Naive thymus-derived CD4-positive, alpha-beta T cell (primary cell): ENCODE results near the gene NTHL1. TPM values are rescaled to one million over a fixed set of nuclear protein-coding genes. Genes with fewer than 3 reads are reported as not detected.

Experiments used
- ATAC-seq: fragments of 150-1000 bp; cut with Tn5 transposase; 2 replicates; pipeline ENCODE4 v1.10.0; 2021; ENCODE audit warnings: mild to moderate bottlenecking, moderate library complexity
- CTCF ChIA-PET: fragments of 350-600 bp; sonication (Branson Sonifier 250); formaldehyde crosslinking; loops from one replicate; lab custom pipeline; 2021; ENCODE audit warnings: antibody characterized with exemption; lab: Charles Lee
- POLR2A ChIA-PET: fragments of 350-600 bp; sonication (Branson Sonifier 250); formaldehyde crosslinking; loops from one replicate; lab custom pipeline; 2021; ENCODE audit warnings: antibody characterized with exemption, inconsistent platforms; lab: Charles Lee
- DNase-seq, 9 donors: peaks; one replicate each; pipeline versions ENCODE4 v3.0.0 to v3.0.0-alpha.2; 2020 to 2022; ENCODE audit warnings: mixed read lengths in 1 of 9
- H3K27ac ChIP-seq: one replicate; pipeline ENCODE4 v1.7.0; 2013; ENCODE audit warnings: mild to moderate bottlenecking, low read depth, low read length, moderate library complexity
- H3K27me3 ChIP-seq, 2 donors: one replicate each; pipeline ENCODE4 v1.7.0; 2013; ENCODE audit warnings: low read length in 2 of 2, mild to moderate bottlenecking in 2 of 2, moderate library complexity in 2 of 2; ENCODE audit not compliant: control insufficient read depth in 2 of 2, insufficient read depth in 2 of 2
- H3K36me3 ChIP-seq, 3 experiments: 1 replicate in 2 of 3; 2 replicates in 1 of 3; pipeline ENCODE4 v1.7.0; 2013; ENCODE audit warnings: low read length in 3 of 3, mild to moderate bottlenecking in 3 of 3, moderate library complexity in 1 of 3; ENCODE audit not compliant: insufficient read depth in 3 of 3, control insufficient read depth in 2 of 3
- H3K4me1 ChIP-seq, 2 donors: one replicate each; pipeline ENCODE4 v1.7.0; 2013; ENCODE audit warnings: low read length in 2 of 2, mild to moderate bottlenecking in 2 of 2, moderate library complexity in 1 of 2; ENCODE audit not compliant: control insufficient read depth in 2 of 2, insufficient read depth in 2 of 2
- H3K4me3 ChIP-seq: 2 replicates; pipeline ENCODE4 v1.7.0; 2013; ENCODE audit warnings: mild to moderate bottlenecking, low read length
- H3K9me3 ChIP-seq, 3 experiments: 1 replicate in 2 of 3; 2 replicates in 1 of 3; pipeline ENCODE4 v1.7.0; 2013; ENCODE audit warnings: low read length in 3 of 3; ENCODE audit not compliant: control insufficient read depth in 2 of 3
- H3K27ac Mint-ChIP-seq, 9 donors: one replicate each; pipeline ENCODE4 v1.8.0; 2020 to 2022; ENCODE audit warnings: mixed read lengths in 9 of 9, mild to moderate bottlenecking in 8 of 9, moderate library complexity in 5 of 9, inconsistent platforms in 2 of 9
- H3K27me3 Mint-ChIP-seq, 5 donors: one replicate each; pipeline ENCODE4 v1.8.0; 2021 to 2022; ENCODE audit warnings: mixed read lengths in 5 of 5, mild to moderate bottlenecking in 1 of 5
- H3K36me3 Mint-ChIP-seq, 5 donors: one replicate each; pipeline ENCODE4 v1.8.0; 2020 to 2022; ENCODE audit warnings: mixed read lengths in 5 of 5, mild to moderate bottlenecking in 3 of 5, inconsistent platforms in 1 of 5
- H3K4me1 Mint-ChIP-seq, 7 donors: one replicate each; pipeline ENCODE4 v1.8.0; 2020 to 2022; ENCODE audit warnings: mixed read lengths in 7 of 7, mild to moderate bottlenecking in 3 of 7, inconsistent platforms in 1 of 7
- H3K4me3 Mint-ChIP-seq, 10 donors: one replicate each; pipeline ENCODE4 v1.8.0; 2020 to 2022; ENCODE audit warnings: mild to moderate bottlenecking in 10 of 10, mixed read lengths in 10 of 10, moderate library complexity in 6 of 10, inconsistent platforms in 2 of 10
- H3K9me3 Mint-ChIP-seq, 11 donors: one replicate each; pipeline ENCODE4 v1.8.0; 2020 to 2022; ENCODE audit warnings: mixed read lengths in 11 of 11, mild to moderate bottlenecking in 4 of 11, inconsistent platforms in 1 of 11, moderate library complexity in 1 of 11
- intact Hi-C, 2 donors: fragments of 100-400 bp; cut with micrococcal nuclease; formaldehyde crosslinking; loops; one replicate each; pipeline ENCODE4 v1.15.1; 2023
- polyA plus RNA-seq, 2 donors: library from polyadenylated mRNA; unstranded; fragments of 300-500 nt; fragmentation: Illumina TruSeq; gene quantifications; one replicate each; pipeline ENCODE4 v1.2.3, GENCODE V29; 2021
- total RNA-seq, 6 experiments: library from RNA in 5 of 6; stranded (reverse) in 5 of 6; gene quantifications; 1 replicate in 5 of 6; 2 replicates in 1 of 6; pipeline ENCODE4 v1.2.3 and lab custom pipeline; 2021 to 2026

Gene NTHL1
- total and polyA plus RNA-seq, 7 experiments from 2014 or later, result 4.4 to 27.0 (median 9.4) TPM

GRCh38 chr16:2092256-2092620 lies 44.6 kb upstream of the NTHL1 start:
- ATAC-seq (no peak), DNase-seq (no peak)
- H3K27ac ChIP-seq, result no peak overlapping the region
- peaks cover 0 to 85% (median 0%) of the 10 kb centered on the region in 3 experiments for H3K36me3 ChIP-seq
- ChIA-PET POLR2A (no interaction called here), CTCF (no interaction called here)
- H3K9me3 ChIP-seq, result no peaks in the 10 kb centered on the region
- Mint-ChIP-seq H3K4me3 (no peak overlapping the region), H3K4me1 (no peaks in the 10 kb centered on the region), H3K9me3 (no peaks in the 10 kb centered on the region), H3K27me3 (no peaks in the 10 kb centered on the region), H3K27ac (no peak overlapping the region), H3K36me3 (peaks cover 0 to 7% (median 0%) of the 10 kb centered on the region in 5 donors)
- H3K4me3 ChIP-seq, result no peak overlapping the region
- intact Hi-C loops, result no loop called here
- no peaks in the 10 kb centered on the region for H3K4me1 ChIP-seq
- no peaks in the 10 kb centered on the region for H3K27me3 ChIP-seq

- Histone ChIP-seq H3K27ac (no peak overlapping the region), H3K4me1 (no peaks in the 10 kb centered on the region), H3K36me3 (peaks cover 0 to 87% (median 0%) of the 10 kb centered on the region in 3 experiments), H3K4me3 (no peak overlapping the region), H3K27me3 (no peaks in the 10 kb centered on the region), H3K9me3 (no peaks in the 10 kb centered on the region)
- H3K36me3 Mint-ChIP-seq, result peaks cover 0 to 7% (median 0%) of the 10 kb centered on the region in 5 donors
- DNase-seq (no peak), ATAC-seq (peak; percentile 4)
- POLR2A ChIA-PET, result no interaction called here
- CTCF ChIA-PET, result no interaction called here
- H3K4me3 Mint-ChIP-seq, result no peak overlapping the region
- H3K9me3 Mint-ChIP-seq, result no peaks in the 10 kb centered on the region
- H3K27ac Mint-ChIP-seq, result no peak overlapping the region
- intact Hi-C loops, result no loop called here
- no peaks in the 10 kb centered on the region for H3K27me3 Mint-ChIP-seq
- H3K4me1 Mint-ChIP-seq, result no peaks in the 10 kb centered on the region
Measured at GRCh38 chr16:2091547-2092255, 44.1 kb upstream of the NTHL1 start.

DNA sequence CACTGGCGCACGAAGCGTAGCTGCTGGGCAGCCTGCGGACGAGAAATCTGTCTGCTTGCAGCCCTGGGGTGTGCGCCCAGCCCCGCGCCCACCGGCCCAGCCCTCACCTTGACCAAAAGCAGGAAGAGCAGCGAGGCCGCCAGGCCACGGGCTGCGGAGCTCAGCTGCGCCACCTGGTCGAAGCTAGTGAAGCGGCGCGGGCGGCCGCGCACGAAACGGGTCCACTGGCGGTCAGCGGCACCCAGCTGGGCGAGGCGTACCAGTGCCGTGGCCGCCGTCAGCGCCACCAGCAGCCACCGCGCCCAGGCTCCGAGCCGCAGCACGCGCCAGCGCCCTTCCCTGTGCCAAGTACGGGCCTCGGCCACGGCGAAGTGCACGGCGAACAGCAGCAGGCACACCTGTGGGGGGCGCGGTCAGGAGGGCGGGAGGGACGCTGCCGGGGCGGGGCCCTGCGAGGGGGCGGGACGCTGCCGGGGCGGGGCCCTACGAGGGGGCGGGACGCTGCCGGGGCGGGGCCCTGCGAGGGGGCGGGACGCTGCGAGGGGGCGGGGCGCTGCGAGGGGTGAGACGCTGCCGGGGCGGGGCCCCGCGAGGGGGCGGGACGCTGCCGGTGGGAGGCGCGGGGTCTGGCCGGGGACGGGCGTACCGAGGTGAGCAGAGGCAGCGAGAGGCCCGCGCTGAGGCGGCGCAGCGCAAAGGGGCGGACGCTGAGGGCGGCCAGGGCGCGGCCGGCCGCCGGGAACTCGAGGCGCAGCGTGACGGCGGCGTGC lies 43.3 kb upstream of the NTHL1 start:
- ChIA-PET CTCF (no interaction called here), POLR2A (interaction anchor here (0.8 kb wide), 1 partner anchor 64 kb away, joined by 3 read pairs; the partner anchor contains the start of gene TRAF7)
- peaks cover 0 to 91% (median 0%) of the 10 kb centered on the region in 3 experiments for H3K36me3 ChIP-seq
- no peak overlapping the region for H3K4me3 ChIP-seq
- no peaks in the 10 kb centered on the region for H3K9me3 ChIP-seq
- DNase-seq (peak in 2 of 9 donors; percentile 8 to 17), ATAC-seq (peak; percentile 60)
- H3K4me1 ChIP-seq, result no peaks in the 10 kb centered on the region
- no peak overlapping the region for H3K4me3 Mint-ChIP-seq
- H3K36me3 Mint-ChIP-seq, result peaks cover 0 to 6% (median 0%) of the 10 kb centered on the region in 5 donors
- intact Hi-C loops, result no loop called here
- H3K27me3 Mint-ChIP-seq, result no peaks in the 10 kb centered on the region
- H3K4me1 Mint-ChIP-seq, result no peaks in the 10 kb centered on the region
- H3K27me3 ChIP-seq, result no peaks in the 10 kb centered on the region
- H3K27ac Mint-ChIP-seq, result no peak overlapping the region
- no peaks in the 10 kb centered on the region for H3K9me3 Mint-ChIP-seq
- H3K27ac ChIP-seq, result no peak overlapping the region

DNA sequence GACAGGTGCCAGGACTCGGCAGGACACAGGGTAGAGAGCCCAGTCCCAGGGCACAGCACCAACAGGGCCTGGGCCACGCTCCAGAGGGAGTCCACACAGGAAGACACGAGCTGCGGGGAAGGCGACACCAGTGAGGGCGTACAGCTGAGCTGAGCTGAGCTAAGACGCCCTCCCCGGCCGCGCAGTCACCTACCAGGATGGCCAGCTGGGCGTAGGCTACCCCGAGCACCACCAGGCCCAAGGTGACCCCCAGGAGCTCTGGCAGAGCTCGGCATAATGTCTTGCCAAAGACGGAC lies 42.8 kb upstream of the NTHL1 start:
- ATAC-seq (no peak), DNase-seq (no peak)
- no peak overlapping the region for H3K27ac ChIP-seq
- Mint-ChIP-seq H3K27me3 (no peaks in the 10 kb centered on the region), H3K9me3 (no peaks in the 10 kb centered on the region), H3K4me3 (no peak overlapping the region), H3K4me1 (no peaks in the 10 kb centered on the region), H3K36me3 (peaks cover 0 to 3% (median 0%) of the 10 kb centered on the region in 5 donors), H3K27ac (no peak overlapping the region)
- CTCF ChIA-PET, result no interaction called here
- POLR2A ChIA-PET, result interaction anchor here (0.8 kb wide), 1 partner anchor 65 kb away, joined by 3 read pairs; the partner anchor contains the start of gene TRAF7
- intact Hi-C loops, result no loop called here
- H3K36me3 ChIP-seq, result peaks cover 0 to 91% (median 0%) of the 10 kb centered on the region in 3 experiments
- no peaks in the 10 kb centered on the region for H3K4me1 ChIP-seq
- no peaks in the 10 kb centered on the region for H3K9me3 ChIP-seq
- H3K4me3 ChIP-seq, result no peak overlapping the region
- no peaks in the 10 kb centered on the region for H3K27me3 ChIP-seq

DNA sequence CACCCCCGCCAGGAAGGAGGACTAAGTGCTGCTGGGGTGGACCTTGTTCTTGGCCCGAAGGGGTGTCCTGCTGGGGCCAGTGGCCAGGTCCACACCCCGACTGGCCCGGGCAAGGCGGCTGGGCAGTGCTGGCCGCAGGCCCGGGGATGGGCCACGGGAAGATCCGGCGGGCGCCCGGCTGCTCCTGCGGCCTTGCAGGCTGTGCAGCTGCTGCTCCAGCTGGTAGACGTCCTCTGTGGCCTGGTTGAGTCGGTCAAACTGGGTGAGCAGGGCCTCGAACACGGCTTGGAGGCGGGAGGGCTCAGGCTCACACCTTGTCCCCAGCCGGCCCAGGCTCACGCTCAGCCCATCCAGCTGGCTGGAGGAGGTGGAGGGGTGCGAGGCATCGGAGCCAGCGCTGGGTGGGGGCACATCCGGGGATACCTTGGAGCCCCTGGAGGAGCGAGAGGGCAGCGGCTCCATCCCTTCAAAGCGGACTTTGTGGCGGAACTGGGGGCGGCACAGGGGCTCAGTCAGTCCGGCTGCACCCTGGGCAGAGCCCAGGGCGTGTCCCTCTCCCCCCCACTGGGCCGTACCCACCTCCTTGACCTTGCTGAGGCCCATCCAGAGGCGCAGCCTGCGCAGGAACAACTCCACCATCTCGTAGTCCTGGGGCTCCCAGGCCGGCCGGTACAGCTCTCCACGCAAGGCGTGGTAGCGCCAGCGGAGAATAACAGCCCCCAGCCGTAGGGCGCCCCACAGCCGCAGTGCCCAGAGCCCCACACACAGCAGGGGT lies 42.3 kb upstream of the NTHL1 start:
- no peak overlapping the region for H3K4me3 Mint-ChIP-seq
- Histone ChIP-seq H3K4me1 (no peaks in the 10 kb centered on the region), H3K27me3 (no peaks in the 10 kb centered on the region), H3K4me3 (no peak overlapping the region), H3K36me3 (peaks cover 0 to 93% (median 0%) of the 10 kb centered on the region in 3 experiments), H3K9me3 (no peaks in the 10 kb centered on the region), H3K27ac (no peak overlapping the region)
- ATAC-seq, result no peak
- no peak overlapping the region for H3K27ac Mint-ChIP-seq
- intact Hi-C loops, result no loop called here
- no peaks in the 10 kb centered on the region for H3K9me3 Mint-ChIP-seq
- no peak for DNase-seq
- H3K27me3 Mint-ChIP-seq, result no peaks in the 10 kb centered on the region
- H3K36me3 Mint-ChIP-seq, result peaks cover 0 to 3% (median 0%) of the 10 kb centered on the region in 5 donors
- CTCF ChIA-PET, result no interaction called here
- POLR2A ChIA-PET, result interaction anchor here (0.8 kb wide), 1 partner anchor 65 kb away, joined by 3 read pairs; the partner anchor contains the start of gene TRAF7
- no peaks in the 10 kb centered on the region for H3K4me1 Mint-ChIP-seq

GRCh38 chr16:2088759-2089358 lies 41.2 kb upstream of the NTHL1 start:
- intact Hi-C loops, result no loop called here
- Mint-ChIP-seq H3K4me3 (no peak overlapping the region), H3K27ac (no peak overlapping the region), H3K36me3 (peaks cover 0 to 3% (median 0%) of the 10 kb centered on the region in 5 donors), H3K4me1 (no peaks in the 10 kb centered on the region), H3K9me3 (no peaks in the 10 kb centered on the region), H3K27me3 (no peaks in the 10 kb centered on the region)
- Histone ChIP-seq H3K27me3 (no peaks in the 10 kb centered on the region), H3K9me3 (no peaks in the 10 kb centered on the region), H3K27ac (no peak overlapping the region), H3K4me1 (no peaks in the 10 kb centered on the region), H3K36me3 (peaks cover 0 to 93% (median 0%) of the 10 kb centered on the region in 3 experiments), H3K4me3 (no peak overlapping the region)
- ChIA-PET POLR2A (no interaction called here), CTCF (no interaction called here)
- ATAC-seq (no peak), DNase-seq (no peak)
